Measurements from ENCODE around the gene USHBP1. TPM values are rescaled to one million over a fixed set of nuclear protein-coding genes. Genes with fewer than 3 reads are reported as not detected.

The USHBP1 gene
- total and polyA plus RNA-seq, 2 of the 13 experiments (the other 11 are each of a cell fraction or from before 2014, with no cell fraction given), result 0.15 to 1.5 TPM

- TF ChIP-seq ZSCAN9 (CRISPR knock-in tag; IDR thresholded peaks at IDR 0.05; ENCODE audit: borderline replicate concordance), result no peak
- 0 out of 2 replicates have a peak, but pooled peaks have one; percentile 14 for TF ChIP-seq SAP130 (CRISPR knock-in tag; IDR thresholded peaks at IDR 0.05; ENCODE audit: low read depth)
- TF ChIP-seq FOSL2 (CRISPR knock-in tag; IDR thresholded peaks at IDR 0.05), result peak; percentile 13; the same call in 1 of the 2 replicates
- TF ChIP-seq RFX1 (IDR thresholded peaks at IDR 0.05), result no peak
- TF ChIP-seq TFAP4 (IDR thresholded peaks at IDR 0.05; ENCODE audit: borderline replicate concordance, low read depth), result no peak
- TF ChIP-seq YY1 (IDR thresholded peaks at IDR 0.05; ENCODE audit: insufficient read depth, insufficient replicate concordance, low read depth, low read length), result peak; percentile 18
- TF ChIP-seq ZNF816 (CRISPR knock-in tag; IDR thresholded peaks at IDR 0.05; ENCODE audit: borderline replicate concordance), result no peak
- no peak for TF ChIP-seq ZNF772 (CRISPR knock-in tag; IDR thresholded peaks at IDR 0.05)
- no peak for TF ChIP-seq MIER3 (CRISPR knock-in tag; IDR thresholded peaks at IDR 0.05; ENCODE audit: borderline replicate concordance)
- no peak for TF ChIP-seq KLF16 (CRISPR knock-in tag; IDR thresholded peaks at IDR 0.05)
- TF ChIP-seq KLF6 (CRISPR knock-in tag; IDR thresholded peaks at IDR 0.05), result no peak
- TF ChIP-seq ETV5 (CRISPR knock-in tag; IDR thresholded peaks at IDR 0.05; ENCODE audit: borderline replicate concordance), result 0 out of 2 replicates have a peak, but pooled peaks have one; percentile 32
- no peak for TF ChIP-seq HNRNPLL (IDR thresholded peaks at IDR 0.05; ENCODE audit: low read depth, low read length, poor library complexity, severe bottlenecking)
- TF ChIP-seq HDAC1 (CRISPR knock-in tag; IDR thresholded peaks at IDR 0.05), result no peak
- TF ChIP-seq, protein P1, sequence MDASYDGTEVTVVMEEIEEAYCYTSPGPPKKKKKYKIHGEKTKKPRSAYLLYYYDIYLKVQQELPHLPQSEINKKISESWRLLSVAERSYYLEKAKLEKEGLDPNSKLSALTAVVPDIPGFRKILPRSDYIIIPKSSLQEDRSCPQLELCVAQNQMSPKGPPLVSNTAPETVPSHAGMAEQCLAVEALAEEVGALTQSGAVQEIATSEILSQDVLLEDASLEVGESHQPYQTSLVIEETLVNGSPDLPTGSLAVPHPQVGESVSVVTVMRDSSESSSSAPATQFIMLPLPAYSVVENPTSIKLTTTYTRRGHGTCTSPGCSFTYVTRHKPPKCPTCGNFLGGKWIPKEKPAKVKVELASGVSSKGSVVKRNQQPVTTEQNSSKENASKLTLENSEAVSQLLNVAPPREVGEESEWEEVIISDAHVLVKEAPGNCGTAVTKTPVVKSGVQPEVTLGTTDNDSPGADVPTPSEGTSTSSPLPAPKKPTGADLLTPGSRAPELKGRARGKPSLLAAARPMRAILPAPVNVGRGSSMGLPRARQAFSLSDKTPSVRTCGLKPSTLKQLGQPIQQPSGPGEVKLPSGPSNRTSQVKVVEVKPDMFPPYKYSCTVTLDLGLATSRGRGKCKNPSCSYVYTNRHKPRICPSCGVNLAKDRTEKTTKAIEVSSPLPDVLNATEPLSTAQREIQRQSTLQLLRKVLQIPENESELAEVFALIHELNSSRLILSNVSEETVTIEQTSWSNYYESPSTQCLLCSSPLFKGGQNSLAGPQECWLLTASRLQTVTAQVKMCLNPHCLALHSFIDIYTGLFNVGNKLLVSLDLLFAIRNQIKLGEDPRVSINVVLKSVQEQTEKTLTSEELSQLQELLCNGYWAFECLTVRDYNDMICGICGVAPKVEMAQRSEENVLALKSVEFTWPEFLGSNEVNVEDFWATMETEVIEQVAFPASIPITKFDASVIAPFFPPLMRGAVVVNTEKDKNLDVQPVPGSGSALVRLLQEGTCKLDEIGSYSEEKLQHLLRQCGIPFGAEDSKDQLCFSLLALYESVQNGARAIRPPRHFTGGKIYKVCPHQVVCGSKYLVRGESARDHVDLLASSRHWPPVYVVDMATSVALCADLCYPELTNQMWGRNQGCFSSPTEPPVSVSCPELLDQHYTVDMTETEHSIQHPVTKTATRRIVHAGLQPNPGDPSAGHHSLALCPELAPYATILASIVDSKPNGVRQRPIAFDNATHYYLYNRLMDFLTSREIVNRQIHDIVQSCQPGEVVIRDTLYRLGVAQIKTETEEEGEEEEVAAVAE (CRISPR knock-in tag; IDR thresholded peaks at IDR 0.05; ENCODE audit: borderline replicate concordance), result no peak
- TF ChIP-seq KDM2A (CRISPR knock-in tag; IDR thresholded peaks at IDR 0.05; ENCODE audit: borderline replicate concordance, low read depth), result peak; percentile 41; the same call in 1 of the 2 replicates
- TF ChIP-seq SATB2 (CRISPR knock-in tag; IDR thresholded peaks at IDR 0.05), result no peak
- TF ChIP-seq ZNF580 (CRISPR knock-in tag; IDR thresholded peaks at IDR 0.05; ENCODE audit: borderline replicate concordance, low read depth), result 0 out of 2 replicates have a peak, but pooled peaks have one; percentile 21
- no peak for TF ChIP-seq TEAD2 (CRISPR knock-in tag; IDR thresholded peaks at IDR 0.05)
- TF ChIP-seq CTCF (CRISPR knock-in tag; IDR thresholded peaks at IDR 0.05), result peak; percentile 90
- peak; percentile 88 for TF ChIP-seq STAG1 (CRISPR knock-in tag; IDR thresholded peaks at IDR 0.05)
- no peak for TF ChIP-seq ZNF790 (CRISPR knock-in tag; IDR thresholded peaks at IDR 0.05; ENCODE audit: borderline replicate concordance)
- no peak for TF ChIP-seq ZNF317 (CRISPR knock-in tag; IDR thresholded peaks at IDR 0.05)
- TF ChIP-seq NKX3-1 (CRISPR knock-in tag; IDR thresholded peaks at IDR 0.05), result no peak
Measured at GRCh38 chr19:17205237-17206140, 59.1 kb downstream of the USHBP1 start (continued).

All from HepG2 (cell line).